Embryonic facial prominence (tissue), 1 donor: Measurements from ENCODE around the gene CHCHD6.

Experiments used
- DNase-seq: peaks from one replicate; pipeline ENCODE4 v3.0.0-alpha.2; 2016; ENCODE audit errors: extremely low spot score

Gene CHCHD6

DNA sequence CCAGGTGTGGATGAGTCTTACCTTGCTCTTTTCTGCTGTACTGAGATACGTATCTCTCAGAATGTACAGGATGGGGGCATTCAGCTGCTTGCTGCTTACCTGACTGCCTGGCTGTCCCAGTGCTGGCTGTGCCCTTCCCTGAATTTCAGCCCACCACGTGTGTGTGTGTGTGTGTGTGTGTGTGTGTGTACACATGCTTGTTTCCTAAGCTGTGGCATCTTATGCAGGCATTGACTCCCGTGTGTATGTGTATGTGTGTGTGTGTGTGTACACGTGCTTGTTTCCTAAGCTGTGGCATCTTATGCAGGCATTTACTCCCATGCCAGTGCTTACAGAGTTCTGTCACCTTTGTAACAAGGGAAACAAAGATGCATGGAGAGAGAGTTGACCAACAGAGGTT lies 218.4 kb downstream of the CHCHD6 start:
- DNase-seq = no peak

DNA sequence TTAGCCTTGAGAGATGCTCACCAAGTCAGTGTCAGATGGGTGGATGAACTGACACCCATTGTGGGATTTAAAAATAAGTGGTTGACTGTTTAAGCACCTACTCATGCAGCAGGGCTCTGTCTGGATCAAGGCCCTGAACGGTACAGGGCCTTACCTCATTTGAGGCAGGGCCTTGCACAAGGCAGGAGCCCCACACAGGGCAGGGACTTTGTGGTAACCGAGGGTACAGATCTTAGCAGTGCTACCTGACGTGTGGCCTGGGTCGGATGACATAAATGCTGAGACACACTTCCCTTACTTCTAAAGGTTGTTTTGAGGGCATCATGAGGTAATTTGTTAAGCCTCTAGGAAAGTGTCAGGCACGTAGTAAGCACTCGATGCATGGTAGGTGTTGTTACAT lies 219.4 kb downstream of the CHCHD6 start:
- no peak for DNase-seq

DNA sequence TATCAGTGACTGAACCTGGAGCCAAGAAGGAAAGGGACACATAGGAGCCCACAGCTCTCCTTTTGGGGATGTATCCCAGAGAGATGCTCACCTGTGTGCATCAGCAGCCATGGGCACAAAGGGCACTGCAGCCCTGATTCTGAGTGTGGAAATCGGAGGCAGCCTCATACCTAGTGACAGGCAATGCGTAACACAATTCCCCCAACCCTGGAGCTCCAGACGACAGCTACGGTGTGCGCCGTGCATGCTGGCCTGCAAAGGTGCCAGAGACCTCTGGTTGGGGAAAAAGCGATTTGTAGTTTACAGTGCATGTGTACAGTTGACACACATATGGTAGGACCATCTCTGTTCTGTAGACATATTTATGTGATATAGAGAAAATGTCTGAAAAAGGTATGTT lies 219.9 kb downstream of the CHCHD6 start:
- DNase-seq = no peak

DNA sequence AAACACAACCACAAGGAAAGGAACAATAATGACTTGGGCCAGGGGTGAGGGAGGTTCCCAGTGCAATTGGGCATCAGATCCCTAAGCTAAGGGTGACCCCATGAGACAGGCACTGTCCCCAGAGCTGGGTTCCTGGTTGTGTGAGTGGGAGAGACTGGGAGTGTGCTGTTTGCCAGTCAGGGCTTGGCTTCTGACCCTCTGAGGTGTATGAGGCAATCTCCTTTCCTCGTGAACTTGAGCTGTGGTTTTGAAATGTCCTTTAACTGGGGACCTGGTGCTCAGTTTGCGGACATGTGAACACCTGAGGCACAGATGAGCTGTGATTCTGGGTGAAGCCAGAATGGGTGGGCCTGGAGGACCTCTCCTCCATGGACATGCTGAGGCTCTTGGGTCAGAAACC lies 220.4 kb downstream of the CHCHD6 start:
- no peak for DNase-seq

DNA sequence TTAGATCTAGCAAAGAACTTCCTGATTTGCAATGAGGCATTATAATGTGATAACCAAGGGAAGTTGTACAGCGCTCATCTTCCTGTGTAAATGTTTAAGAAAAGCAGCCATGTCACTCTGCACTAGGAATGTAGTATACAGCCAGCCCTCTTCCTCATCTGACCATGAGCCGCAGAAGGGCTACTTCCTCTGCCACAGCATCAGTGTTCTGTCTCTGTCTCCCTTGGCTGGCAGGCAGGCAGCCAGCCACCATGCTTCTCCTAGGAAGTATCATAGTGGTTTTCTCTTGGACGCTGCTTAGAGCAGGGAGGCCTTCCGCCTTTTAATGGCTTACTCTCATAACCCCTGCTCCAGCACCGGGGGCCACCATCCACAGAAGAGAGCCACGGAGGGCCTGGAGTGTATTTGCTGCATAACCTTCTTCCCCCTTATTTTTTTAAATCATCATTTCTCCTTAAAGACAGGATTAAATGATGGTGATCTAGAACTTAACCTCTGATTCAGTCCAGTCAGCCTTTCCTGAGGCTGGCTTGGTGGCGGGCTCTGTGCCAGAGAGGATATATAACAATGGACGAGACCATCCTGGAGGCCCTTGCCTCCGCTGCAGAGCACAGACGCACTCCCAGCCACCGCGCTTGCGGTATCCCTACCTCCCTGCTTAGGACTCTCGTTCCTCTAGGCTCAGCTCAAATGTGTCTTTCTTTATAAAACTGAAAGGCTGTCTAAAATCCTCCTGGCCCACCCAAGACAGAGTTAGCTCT lies 221.6 kb downstream of the CHCHD6 start:
- DNase-seq = no peak

DNA sequence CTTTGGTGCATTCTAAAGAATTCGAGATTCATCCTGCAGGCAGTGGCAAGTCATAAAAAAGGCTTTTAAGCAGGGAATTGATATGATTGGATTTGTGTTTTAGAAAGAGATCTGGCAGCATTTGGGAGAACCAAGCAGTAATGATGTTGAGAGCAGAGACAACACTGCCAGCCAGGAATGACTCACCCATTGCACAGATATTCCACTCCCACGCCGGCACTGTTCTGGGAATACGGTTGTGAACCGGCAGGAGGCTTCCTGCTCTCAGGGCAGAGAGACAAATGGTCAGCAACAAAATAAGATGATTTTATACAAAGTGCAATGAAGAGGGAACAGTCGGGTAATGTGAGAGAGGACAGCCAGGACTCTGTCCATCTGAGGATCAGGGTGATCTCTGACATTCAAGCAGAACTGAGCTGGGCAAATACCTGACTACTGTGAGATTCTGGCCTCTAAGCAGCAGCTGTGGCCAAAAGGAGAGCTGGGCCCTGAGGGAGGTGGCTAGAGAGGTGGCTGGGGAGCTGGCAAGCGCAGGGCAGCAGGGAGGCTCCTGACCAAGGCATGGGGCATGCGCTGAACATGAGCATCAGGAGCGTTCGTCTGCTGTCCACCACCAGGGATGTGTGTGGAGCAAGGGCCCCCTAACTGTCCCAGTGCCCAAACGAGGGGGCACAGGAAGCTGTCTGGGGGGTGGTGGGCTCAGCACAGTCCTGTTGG lies 222.8 kb downstream of the CHCHD6 start:
- no peak for DNase-seq

DNA sequence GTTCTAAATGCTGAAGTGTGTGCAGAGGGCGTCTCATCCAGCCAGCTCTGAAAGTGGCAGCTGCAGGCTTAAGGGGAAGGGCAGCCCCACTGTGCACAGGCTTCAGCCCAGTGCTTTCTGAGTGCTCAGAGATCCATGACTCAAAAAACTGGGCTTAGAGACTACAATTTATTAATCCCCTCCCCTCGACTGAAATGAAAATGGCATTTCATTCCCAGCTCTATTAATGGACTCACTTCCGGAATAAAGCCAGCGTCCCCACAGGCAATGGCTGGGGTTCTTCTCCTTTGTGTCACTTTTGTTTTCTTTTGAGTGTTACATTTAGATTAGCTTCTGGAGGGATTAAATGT lies 223.3 kb downstream of the CHCHD6 start:
- DNase-seq = no peak

DNA sequence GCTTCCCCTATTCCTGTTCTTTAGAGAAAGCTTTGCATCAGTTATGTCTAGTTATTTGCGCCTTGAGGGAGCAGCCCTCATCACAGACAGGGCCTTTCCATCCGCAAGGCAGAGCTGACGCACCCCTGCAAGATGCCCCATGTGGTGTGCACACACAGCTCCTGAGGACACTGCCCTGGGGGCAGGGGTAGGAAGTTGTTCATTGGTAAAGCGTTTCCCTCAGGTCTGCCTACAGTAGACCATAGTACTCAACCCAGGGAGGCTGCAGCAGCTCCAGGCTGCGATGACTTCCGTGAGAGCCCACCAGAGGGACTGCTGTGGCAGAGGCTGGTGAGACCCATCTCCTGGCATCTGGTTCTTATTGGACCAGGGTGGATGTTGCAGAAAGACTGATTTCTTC lies 223.8 kb downstream of the CHCHD6 start:
- no peak for DNase-seq

DNA sequence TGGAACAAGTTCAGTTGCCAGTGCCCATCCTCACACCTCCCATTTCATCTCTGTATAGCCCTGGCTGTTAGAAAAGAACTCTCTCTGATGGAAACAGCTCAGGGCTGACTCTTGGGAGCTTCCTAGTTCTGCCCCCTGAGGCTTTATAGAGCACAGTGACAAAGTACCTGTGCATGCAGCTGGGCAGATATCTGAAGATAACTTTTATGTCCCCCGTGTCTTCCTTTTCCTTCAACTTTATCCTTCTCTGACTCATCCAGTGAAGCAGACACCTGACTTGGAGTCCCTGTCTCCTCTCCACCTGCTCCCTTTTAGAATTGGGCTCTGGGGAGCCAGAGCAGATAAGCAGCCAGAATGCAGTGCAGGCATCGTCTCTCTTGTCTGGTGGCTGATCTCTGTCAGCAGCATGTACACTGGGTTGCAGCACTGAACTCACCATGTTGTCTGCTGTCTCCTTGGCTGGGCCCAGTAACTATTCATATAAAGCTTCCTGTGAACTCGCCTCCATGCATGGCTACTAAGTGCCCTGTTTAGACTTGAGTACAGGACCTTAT lies 225.0 kb downstream of the CHCHD6 start:
- no peak for DNase-seq

DNA sequence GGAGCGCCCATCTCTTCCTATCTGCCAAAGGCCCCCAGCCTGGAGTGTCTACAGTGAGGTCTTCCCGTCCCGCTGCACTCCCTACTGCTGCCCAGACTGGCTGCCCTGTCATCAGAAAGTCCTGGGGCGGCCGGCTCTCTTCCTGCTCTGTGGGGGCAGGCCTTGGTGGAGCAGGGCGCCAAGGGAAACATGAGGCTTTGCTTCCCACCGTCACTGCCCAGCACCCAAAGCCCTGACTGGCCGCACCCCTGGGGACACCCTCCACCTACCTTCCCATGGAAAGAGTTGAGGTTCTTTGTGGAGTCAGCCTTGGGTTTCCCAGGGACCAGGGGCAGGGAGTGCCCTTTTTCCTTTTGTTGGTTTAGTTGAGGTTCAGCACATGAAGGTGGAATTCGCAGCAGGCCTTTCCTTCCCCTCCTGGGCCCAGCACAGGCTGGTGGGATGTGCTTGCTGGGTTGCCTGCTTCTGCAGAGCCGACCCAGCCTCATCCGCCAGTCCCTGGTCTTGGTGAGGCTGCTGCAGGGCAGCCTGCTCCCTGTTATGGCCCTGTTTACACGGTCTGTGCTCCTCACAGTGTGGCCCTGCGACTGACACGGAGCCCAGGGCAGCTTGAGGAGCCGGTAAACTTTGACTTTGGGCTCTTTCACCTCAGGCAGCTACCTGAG lies 227.0 kb downstream of the CHCHD6 start:
- DNase-seq = no peak

DNA sequence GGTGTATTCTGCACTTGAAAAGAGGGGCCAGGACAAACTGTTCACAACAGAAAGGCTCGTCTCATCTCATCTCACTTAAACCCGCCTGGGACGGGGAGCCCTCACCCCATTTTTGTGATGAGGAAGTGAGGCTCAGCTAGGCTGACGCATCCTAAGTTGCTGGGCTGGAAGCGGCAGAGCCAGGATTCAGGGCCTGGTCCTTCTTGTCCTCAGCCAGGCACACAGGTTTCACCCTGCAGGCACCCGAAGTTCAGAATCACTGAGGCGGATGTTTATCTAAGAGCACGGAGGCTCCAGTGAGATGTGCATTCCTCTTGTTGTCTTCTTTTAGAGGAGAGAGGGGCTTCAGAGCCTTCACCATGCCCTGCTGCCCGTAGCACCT lies 227.8 kb downstream of the CHCHD6 start:
- DNase-seq = no peak

DNA sequence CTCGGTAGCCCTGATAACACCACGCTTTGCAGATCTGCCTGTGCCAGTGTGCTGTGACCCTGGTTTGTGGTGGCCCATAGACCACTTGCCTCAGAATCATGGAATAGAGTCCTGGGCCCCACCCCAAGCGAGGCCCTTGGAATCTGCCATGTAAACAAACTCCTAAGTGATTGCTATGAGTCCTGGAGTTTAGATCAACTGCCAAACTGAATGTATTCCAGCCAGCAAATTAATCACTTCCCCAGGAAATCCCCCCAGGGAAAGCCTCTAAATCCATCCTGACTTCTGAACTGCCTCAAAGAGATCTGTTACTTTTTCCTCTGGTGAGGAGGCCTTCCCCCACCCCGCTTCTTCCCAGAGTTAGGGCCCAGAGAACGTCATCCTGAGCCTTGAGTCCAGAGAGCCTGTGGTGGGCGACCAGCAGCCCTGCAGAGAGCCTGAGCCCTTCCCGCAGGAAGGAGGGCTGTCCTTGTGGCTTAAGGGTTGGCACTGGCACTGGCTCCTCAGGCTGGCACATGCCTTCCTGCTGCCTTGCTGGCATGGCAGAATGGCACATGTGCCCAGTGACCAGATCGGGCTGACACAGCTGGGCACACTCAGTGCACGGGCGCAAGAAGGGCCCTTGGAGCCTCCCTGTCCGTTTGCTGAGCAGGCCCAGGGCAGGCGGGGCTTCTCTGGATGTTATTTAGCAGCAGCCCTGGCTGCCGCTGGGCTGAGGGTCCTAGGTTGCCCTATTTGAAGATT lies 228.3 kb downstream of the CHCHD6 start:
- no peak for DNase-seq

DNA sequence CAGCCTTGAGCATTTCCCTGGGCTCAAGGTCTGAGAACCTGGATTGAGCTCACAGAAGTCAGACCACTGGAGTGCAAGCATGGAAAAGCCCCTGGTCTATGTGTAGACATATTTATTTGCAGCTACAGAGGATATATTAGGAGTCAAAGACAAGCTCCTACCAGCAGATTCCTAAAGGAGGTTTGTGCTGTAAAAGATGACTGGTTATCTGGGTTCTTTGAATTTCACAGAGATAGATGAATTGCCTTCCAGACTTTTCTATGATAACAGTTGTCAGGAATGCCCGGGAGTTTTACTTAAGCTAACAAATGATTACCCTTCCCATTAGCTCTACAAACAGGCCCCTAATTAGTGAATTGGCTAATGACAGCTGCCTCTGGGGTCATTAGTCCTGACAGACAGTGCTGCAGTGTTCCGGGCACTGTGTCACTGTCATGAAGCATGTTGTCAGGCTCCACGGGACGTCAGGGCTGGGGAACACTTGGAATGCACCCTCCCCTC lies 230.0 kb downstream of the CHCHD6 start:
- no peak for DNase-seq

DNA sequence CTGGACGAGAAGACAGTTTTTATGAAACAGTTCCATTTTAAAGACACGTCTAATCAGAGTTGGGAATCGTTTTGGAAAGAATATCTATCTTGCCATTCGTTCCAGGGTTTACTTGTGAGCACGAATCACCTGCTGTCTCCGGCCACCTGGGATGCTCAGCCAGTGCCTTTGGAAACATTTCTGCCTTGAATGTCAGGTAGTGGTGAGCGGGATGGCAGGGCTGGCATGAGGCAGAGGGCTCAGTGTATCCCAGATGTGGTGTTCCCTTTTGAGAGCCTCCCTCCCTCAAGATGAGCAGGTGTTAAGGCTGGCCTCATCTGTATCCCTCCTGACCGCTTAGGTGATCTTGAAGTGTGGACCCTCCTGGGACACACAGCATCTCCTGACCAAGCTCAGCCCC lies 231.0 kb downstream of the CHCHD6 start:
- no peak for DNase-seq

DNA sequence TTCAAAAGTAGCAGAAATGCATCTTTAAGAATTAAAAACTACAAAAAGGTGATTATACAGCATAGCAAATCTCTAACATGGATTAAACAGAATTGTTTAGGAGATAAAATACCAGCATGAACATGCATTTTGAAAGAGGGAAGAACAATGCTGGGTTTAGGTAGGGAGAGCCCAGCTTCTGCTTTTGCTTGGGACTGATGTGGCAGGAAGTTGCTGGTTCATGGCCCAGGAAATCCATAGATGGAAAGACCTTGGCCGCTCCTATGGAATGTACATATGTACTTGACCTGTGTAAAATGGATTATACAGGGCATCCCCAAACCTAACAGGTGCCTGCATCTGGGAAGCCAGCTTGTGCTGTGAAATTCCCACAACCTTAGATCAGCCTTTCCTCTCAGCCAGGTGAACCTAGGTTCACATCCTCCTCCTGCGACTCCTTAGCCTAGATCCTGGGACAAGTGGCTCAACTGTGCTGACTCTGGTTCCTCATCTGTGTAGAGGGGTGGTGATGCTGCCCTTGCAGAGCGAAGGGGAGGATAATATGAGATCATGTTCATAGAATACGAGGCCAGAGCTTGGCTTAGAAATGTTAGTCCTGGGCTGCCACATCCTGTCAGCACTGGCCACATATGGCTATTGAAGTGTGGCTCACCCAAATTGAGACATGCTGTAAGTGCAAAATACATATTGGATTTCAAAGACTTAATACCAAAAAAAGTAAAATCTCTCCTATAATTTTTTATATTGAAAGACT lies 231.9 kb downstream of the CHCHD6 start:
- DNase-seq = no peak

DNA sequence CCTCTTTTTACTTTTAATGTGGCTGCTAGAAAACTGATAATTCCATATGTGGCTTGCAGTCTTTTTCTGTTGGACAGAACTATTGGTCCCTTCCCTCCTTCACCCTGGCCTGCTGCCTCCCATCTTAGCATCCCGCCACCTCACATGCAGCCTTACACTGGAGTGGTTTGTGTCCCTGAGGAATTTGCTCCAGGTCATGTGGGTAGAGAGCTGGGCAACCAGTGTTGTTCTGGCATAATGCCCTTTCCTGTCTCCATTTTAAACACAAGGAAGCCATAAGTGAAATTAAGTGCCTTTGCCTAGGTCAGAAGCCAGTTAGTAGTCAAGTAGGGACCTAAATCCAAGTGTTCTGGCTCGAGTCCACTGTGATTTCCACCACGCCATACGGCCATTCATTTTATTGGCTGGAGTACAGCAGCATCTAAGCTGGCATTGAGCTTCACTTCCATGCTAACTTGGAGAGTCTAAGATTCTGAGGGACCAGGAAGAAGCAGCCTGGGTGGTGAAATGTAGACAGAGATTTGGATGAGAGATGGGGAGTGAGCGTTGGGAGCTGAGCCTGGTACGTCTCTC lies 232.9 kb downstream of the CHCHD6 start:
- DNase-seq = no peak

DNA sequence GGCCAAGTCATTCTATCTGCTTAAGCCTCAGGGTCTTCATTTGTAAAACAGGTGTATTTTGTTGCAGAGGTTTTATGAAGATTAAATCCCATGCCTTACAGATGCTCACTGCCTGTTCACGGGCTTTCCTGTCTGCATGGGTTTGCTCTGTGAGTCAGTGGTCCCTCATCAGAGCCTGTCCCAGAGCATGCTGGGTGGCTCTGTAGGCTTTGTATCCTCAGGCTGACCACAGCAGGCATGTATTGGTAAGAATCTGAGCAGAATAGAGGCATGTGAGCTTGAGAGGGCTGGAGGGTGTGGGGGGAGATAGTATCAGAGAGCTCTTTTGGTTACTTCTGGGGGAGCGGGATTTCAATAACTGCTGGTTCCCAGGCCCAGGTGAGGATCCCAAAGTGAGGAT lies 233.5 kb downstream of the CHCHD6 start:
- DNase-seq = no peak

DNA sequence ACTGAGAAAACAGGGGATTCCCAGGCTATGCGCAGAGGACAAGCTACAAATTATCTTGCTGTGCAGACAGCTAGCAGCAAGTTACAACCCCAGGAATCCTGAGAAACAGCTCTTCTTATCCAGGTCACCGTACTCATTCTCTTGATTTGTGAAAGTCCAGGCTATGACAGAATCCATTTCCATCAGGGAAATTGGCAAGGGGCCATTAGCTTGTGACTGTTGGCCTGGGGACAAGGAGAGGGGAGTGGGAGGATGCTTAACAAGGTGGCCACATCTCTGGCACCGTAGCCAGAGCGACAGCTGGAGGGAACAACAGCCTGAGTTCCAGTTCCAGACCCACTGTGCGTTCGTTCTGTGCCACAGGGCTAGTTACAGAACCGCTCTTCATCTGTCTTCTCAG lies 233.9 kb downstream of the CHCHD6 start:
- no peak for DNase-seq

DNA sequence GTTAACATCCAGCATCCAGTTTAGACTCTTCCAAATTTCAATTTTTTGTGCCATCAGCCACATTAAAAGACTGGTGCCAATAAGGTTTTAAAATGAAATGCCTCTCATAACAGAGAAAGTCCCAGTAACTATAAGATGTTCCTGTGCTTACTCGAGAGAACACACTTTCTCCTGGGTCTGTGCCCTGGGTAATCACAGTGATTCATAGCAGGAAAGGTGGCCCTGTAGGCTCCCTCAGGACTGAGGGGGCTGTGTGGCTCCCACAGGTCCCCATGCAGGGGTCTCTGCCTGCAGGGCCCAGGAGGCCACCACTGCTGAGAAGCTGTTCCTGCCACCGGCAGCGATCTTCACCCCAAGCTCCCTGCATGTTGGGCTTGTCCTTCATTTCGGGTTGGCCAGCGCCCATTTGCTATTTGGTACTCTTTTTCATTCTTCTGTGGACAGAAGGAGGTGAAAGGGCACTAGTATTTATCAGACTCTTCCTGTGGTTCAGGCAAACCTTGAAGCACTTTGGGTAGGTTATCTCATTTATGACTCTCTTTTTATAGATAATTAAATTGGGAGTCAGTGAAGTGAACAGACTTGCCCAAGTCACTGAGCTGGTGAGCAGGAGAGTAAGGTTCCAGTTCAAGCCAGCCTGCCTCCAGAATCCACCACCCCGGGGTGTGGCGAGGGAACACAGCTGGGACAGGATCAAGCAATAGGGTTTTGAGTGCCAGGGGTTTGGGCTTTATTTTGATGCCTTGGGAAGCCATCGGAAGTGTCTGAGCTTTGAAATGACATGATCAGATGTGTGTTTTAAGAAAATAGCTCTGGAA lies 234.7 kb downstream of the CHCHD6 start:
- DNase-seq = no peak

DNA sequence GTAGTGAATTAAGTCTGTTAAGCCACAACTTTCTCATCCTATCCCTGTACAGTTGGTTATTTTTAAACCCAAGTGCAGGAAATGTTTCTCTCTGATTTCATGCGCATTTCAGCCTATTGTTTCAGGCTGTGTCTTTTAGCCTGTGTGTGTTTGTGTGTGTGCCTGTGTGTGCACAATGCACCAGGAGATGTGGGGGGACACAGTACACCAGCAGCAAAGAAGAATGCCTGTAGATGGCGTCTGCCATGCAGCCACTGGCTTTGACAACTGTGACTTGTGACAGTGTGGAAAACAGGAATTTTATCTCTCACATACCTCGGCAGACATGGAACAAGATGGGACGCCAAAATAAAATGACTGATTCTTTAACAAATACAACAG lies 235.3 kb downstream of the CHCHD6 start:
- no peak for DNase-seq
